Colonic mucosa (tissue), 4 donors: ENCODE results near the gene CLASP1. TPM values are rescaled to one million over a fixed set of nuclear protein-coding genes. Genes with fewer than 3 reads are reported as not detected.

Experiments used
- DNase-seq: peaks from one replicate; pipeline ENCODE4 v3.0.0-alpha.2; 2020
- H3K27ac ChIP-seq: fragments of 200-600 bp; one replicate; pipeline ENCODE4 v1.8.0; 2021
- H3K27me3 ChIP-seq: fragments of 200-600 bp; one replicate; pipeline ENCODE4 v1.8.0; 2021
- H3K36me3 ChIP-seq: fragments of 200-600 bp; one replicate; pipeline ENCODE4 v1.8.0; 2021
- H3K4me1 ChIP-seq: fragments of 200-600 bp; one replicate; pipeline ENCODE4 v1.8.0; 2021; ENCODE audit warnings: mild to moderate bottlenecking
- H3K4me3 ChIP-seq: fragments of 200-600 bp; one replicate; pipeline ENCODE4 v1.8.0; 2021
- H3K9ac ChIP-seq, 2 donors: one replicate each; pipeline ENCODE4 v1.7.0; 2013; ENCODE audit warnings: control low read depth in 2 of 2, low read depth in 2 of 2, low read length in 2 of 2
- H3K9me3 ChIP-seq: fragments of 200-600 bp; one replicate; pipeline ENCODE4 v1.8.0; 2021
- CTCF ChIP-seq: fragments of 200-600 bp; IDR thresholded peaks from one replicate; pipeline ENCODE4 v1.8.0; 2022; ENCODE audit warnings: antibody characterized with exemption, mild to moderate bottlenecking
- intact Hi-C: fragments of 100-400 bp; cut with DNase I; formaldehyde crosslinking; loops from one replicate; pipeline ENCODE4 v1.14.1; 2022
- total RNA-seq, 2 donors: library from RNA; stranded (reverse); fragmentation: NEBNext Ultra II Directional in 1 of 2; extraction: Animal tissue kit (Norgen Biotek cat#: 25700) in 1 of 2; gene quantifications; one replicate each; pipeline ENCODE4 v1.2.1, GENCODE V29; 2021
- donor health status: healthy.
- donor health status: DM: no; HTN: no; CAD: no.
- donor health status: DM: no; HTN: no; CAD: no.

CLASP1 gene
- total RNA-seq, 2 donors from 2014 or later, result 30.3 to 32.3 TPM

DNA sequence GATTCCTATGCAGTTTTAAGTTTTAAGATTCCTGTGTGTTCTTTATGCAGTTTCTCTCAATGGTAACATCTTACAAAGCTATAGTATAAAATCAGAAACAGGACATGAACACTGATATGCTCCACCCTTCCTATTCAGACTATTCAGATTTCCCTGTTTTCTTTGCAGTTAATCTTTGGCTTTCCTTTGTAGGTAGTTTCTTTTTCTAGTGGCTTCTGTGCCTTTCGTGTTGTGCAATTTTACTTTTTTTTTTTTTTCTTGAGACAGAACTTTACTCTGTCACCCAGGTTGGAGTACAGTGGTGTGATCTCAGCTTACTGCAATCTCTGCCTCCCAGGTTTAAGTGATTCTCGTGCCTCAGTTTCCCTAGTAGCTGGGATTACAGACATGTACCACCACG, 213.5 kb downstream of the CLASP1 start:
- Histone ChIP-seq H3K27me3 (no peaks in the 10 kb centered on the region), H3K9me3 (no peaks in the 10 kb centered on the region), H3K36me3 (no peaks in the 10 kb centered on the region), H3K9ac (no peak overlapping the region), H3K4me1 (no peaks in the 10 kb centered on the region), H3K27ac (no peak overlapping the region), H3K4me3 (no peak overlapping the region)
- intact Hi-C loops, result no loop called here
- no peak for DNase-seq
- no peak for TF ChIP-seq CTCF

DNA sequence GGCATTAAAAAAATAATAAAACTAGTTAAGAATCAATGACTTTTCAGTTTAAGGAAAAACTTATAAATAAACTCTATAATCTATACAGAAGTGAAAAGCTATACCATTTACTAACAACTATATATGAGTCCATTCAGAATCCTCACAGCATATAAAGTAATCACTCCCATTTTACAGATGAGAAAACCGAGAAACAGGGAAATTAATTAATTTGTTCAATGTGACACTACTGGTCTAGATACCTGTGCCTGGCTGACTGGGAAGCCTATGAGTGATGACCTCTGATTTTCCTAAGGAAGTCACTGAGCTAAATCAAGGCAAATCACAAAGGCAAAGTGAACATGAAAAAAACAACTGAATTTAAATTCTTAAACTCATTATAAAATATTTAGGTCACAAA, 218.0 kb downstream of the CLASP1 start:
- Histone ChIP-seq H3K36me3 (peaks cover 4% of the 10 kb centered on the region), H3K9me3 (no peaks in the 10 kb centered on the region), H3K27ac (no peak overlapping the region), H3K27me3 (no peaks in the 10 kb centered on the region), H3K4me1 (no peaks in the 10 kb centered on the region), H3K4me3 (no peak overlapping the region), H3K9ac (no peak overlapping the region)
- TF ChIP-seq CTCF, result no peak
- DNase-seq, result no peak
- intact Hi-C loops, result no loop called here

GRCh38 chr2:121429927-121430520, 219.2 kb downstream of the CLASP1 start:
- no peaks in the 10 kb centered on the region for H3K4me1 ChIP-seq
- H3K36me3 ChIP-seq, result peaks cover 4% of the 10 kb centered on the region
- DNase-seq, result no peak
- no peaks in the 10 kb centered on the region for H3K9me3 ChIP-seq
- no peak overlapping the region for H3K9ac ChIP-seq
- H3K27me3 ChIP-seq, result no peaks in the 10 kb centered on the region
- no peak for TF ChIP-seq CTCF
- intact Hi-C loops, result no loop called here
- H3K27ac ChIP-seq, result no peak overlapping the region
- no peak overlapping the region for H3K4me3 ChIP-seq

GRCh38 chr2:121429119-121429903, 220.0 kb downstream of the CLASP1 start:
- no peak for DNase-seq
- intact Hi-C loops, result no loop called here
- no peaks in the 10 kb centered on the region for H3K4me1 ChIP-seq
- H3K4me3 ChIP-seq, result no peak overlapping the region
- peaks cover 4% of the 10 kb centered on the region for H3K36me3 ChIP-seq
- H3K27me3 ChIP-seq, result no peaks in the 10 kb centered on the region
- H3K9me3 ChIP-seq, result no peaks in the 10 kb centered on the region
- no peak overlapping the region for H3K27ac ChIP-seq
- H3K9ac ChIP-seq, result no peak overlapping the region
- TF ChIP-seq CTCF, result no peak

DNA sequence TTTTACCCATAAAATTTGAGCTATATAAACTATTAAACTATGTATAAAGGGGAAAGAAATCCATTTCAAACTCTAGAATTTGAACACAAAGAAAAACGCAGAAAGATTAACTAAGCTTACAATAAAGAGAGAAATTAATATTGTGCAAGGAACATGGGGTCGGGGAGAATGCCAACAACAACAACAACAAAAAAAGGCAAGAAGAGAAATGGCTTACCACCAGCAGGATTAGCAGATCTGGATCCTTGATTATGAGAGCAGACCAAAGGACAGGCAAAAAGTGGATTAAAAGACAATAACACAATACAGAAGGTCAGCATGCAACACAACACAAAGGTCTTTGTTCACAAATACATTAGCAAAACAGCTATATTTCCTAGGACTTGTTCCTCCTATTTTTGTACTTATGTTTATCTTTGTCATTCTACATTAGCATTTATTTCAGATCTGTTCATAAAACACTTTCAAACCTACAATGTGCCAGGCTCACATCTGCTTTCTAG, 222.0 kb downstream of the CLASP1 start:
- no peak overlapping the region for H3K4me3 ChIP-seq
- no peak overlapping the region for H3K27ac ChIP-seq
- intact Hi-C loops, result no loop called here
- no peaks in the 10 kb centered on the region for H3K4me1 ChIP-seq
- H3K9me3 ChIP-seq, result no peaks in the 10 kb centered on the region
- no peak for TF ChIP-seq CTCF
- no peak for DNase-seq
- H3K9ac ChIP-seq, result no peak overlapping the region
- peaks cover 4% of the 10 kb centered on the region for H3K36me3 ChIP-seq
- no peaks in the 10 kb centered on the region for H3K27me3 ChIP-seq
